Measurements from ENCODE around the gene GOLGA6C.
"Not testable (repeated sequence)": the region's sequence is repeated elsewhere in the genome, so short reads cannot be mapped to it uniquely, and the experiment has no call there.

Gene GOLGA6C

GRCh38 chr15:75227663-75228280 lies 30.4 kb upstream of the GOLGA6C start:
- DNase-seq: no peak

- DNase-seq: no peak
Observed at GRCh38 chr15:75228787-75229186, 29.3 kb upstream of the GOLGA6C start.

- DNase-seq: no peak
Observed at GRCh38 chr15:75229191-75230015, 28.7 kb upstream of the GOLGA6C start.

- no peak for DNase-seq
Observed at GRCh38 chr15:75230016-75230343, 28.2 kb upstream of the GOLGA6C start.

- no peak for DNase-seq
Observed at GRCh38 chr15:75230551-75231371, 27.4 kb upstream of the GOLGA6C start.

GRCh38 chr15:75231836-75232235 lies 26.3 kb upstream of the GOLGA6C start:
- DNase-seq: no peak

- DNase-seq: no peak
Observed at GRCh38 chr15:75232252-75232813, 25.8 kb upstream of the GOLGA6C start.

- DNase-seq: no peak
Observed at GRCh38 chr15:75232826-75233503, 25.2 kb upstream of the GOLGA6C start.

- DNase-seq: no peak
Observed at GRCh38 chr15:75233504-75234190, 24.5 kb upstream of the GOLGA6C start.

GRCh38 chr15:75234191-75234810 lies 23.8 kb upstream of the GOLGA6C start:
- DNase-seq: no peak

GRCh38 chr15:75235051-75235673 lies 23.0 kb upstream of the GOLGA6C start:
- no peak for DNase-seq

- DNase-seq: no peak
Observed at GRCh38 chr15:75235760-75236729, 22.1 kb upstream of the GOLGA6C start.

GRCh38 chr15:75237316-75237982 lies 20.7 kb upstream of the GOLGA6C start:
- no peak for DNase-seq

GRCh38 chr15:75238150-75238549 lies 20.0 kb upstream of the GOLGA6C start:
- no peak for DNase-seq

GRCh38 chr15:75245741-75246140 lies 12.4 kb upstream of the GOLGA6C start:
- not testable (repeated sequence) for DNase-seq

- DNase-seq: not testable (repeated sequence)
Observed at GRCh38 chr15:75248991-75249390, 9.1 kb upstream of the GOLGA6C start.

GRCh38 chr15:75249726-75250125 lies 8.4 kb upstream of the GOLGA6C start:
- DNase-seq: no peak

- not testable (repeated sequence) for DNase-seq
Observed at GRCh38 chr15:75251343-75251742, 6.8 kb upstream of the GOLGA6C start.

GRCh38 chr15:75252285-75252684 lies 5.8 kb upstream of the GOLGA6C start:
- not testable (repeated sequence) for DNase-seq
